DOHH2 (cell line): ENCODE results near the gene KCNQ1.

Source experiments
- CTCF ChIP-seq: fragments of 200-600 bp; sonication (generic); IDR thresholded peaks from one replicate; pipeline ENCODE4 v1.5.1; 2014; ENCODE audit warnings: antibody characterized with exemption, mild to moderate bottlenecking, low read depth, low read length; ENCODE audit not compliant: poor library complexity, severe bottlenecking
- EZH2phosphoT487 ChIP-seq: fragments of 200-600 bp; sonication (generic); IDR thresholded peaks from 2 replicates; pipeline ENCODE4 v1.6.1; 2017; ENCODE audit warnings: borderline replicate concordance, mild to moderate bottlenecking, antibody characterized with exemption, low read length, moderate library complexity, mixed read lengths

- TF ChIP-seq CTCF (no peak), EZH2phosphoT487 (no peak)
Measured at GRCh38 chr11:2426826-2427521, 17.8 kb upstream of the KCNQ1 start.
